HCT116 (cell line): ENCODE data around the gene UBR3. TPM values are rescaled to one million over a fixed set of nuclear protein-coding genes. Genes with fewer than 3 reads are reported as not detected.
"Not testable (repeated sequence)": the region's sequence is repeated elsewhere in the genome, so short reads cannot be mapped to it uniquely, and the experiment has no call there.

Experiments used
- ATAC-seq: fragments of 200-7000 bp; cut with Tn5 transposase; 2 replicates; pipeline ENCODE4 v1.9.1; 2020; ENCODE audit warnings: mild to moderate bottlenecking, moderate library complexity
- BruUV-seq: library from RNA; stranded (reverse); fragments of 400-500 nt; replicated peaks from 2 replicates; lab custom pipeline; 2021; lab: Mats Ljungman, UMichigan
- CTCF ChIA-PET: fragments of 300-600 bp; sonication (Branson Sonifier 250); formaldehyde crosslinking; loops from one replicate; lab custom pipeline; 2021; ENCODE audit warnings: antibody characterized with exemption; lab: Charles Lee
- POLR2A ChIA-PET: fragments of 300-600, 350-600 bp; sonication (Branson Sonifier 250); formaldehyde crosslinking; loops from one replicate; lab custom pipeline; 2021; ENCODE audit warnings: antibody characterized with exemption; lab: Charles Lee
- RAD21 ChIA-PET, 2 experiments: fragments of 300-600 bp; sonication (Branson Sonifier 250); formaldehyde crosslinking; loops; one replicate each; lab custom pipeline; 2023; ENCODE audit warnings: low total read pairs in 2 of 2; ENCODE audit not compliant: uncharacterized antibody in 2 of 2, unreplicated experiment in 2 of 2, low non-redundant PET in 1 of 2; lab: Charles Lee
- DNase-seq: peaks from one replicate; pipeline ENCODE4 v3.0.0-alpha.2; 2010; ENCODE audit warnings: low read depth, low spot score
- H2AFZ ChIP-seq: fragments of 200-600 bp; shearing (Covaris generic), sonication (generic); 2 replicates; pipeline ENCODE4 v1.6.1; 2017; ENCODE audit warnings: low read depth, mixed run types, mixed read lengths, antibody characterized with exemption, low read length; ENCODE audit not compliant: poor library complexity, severe bottlenecking
- H3K27ac ChIP-seq: 2 replicates; pipeline ENCODE4 v1.5.1; 2012; ENCODE audit warnings: low read depth, low read length
- H3K27me3 ChIP-seq: fragments of 200-600 bp; sonication (generic); 2 replicates; pipeline ENCODE4 v1.6.1; 2016; ENCODE audit warnings: mixed run types, low read length, mixed read lengths; ENCODE audit not compliant: insufficient read depth
- H3K36me3 ChIP-seq, 2 experiments: fragments of 200-500 bp in 1 of 2; fragments of 200-600 bp in 1 of 2; sonication (Bioruptor generic) in 1 of 2; sonication (generic) in 1 of 2; 2 replicates each; pipeline versions ENCODE4 v1.5.1 to v1.6.1; 2014 to 2016; ENCODE audit warnings: low read length in 2 of 2, inconsistent platforms in 1 of 2, mixed read lengths in 1 of 2, mixed run types in 1 of 2; ENCODE audit not compliant: insufficient read depth in 2 of 2, control insufficient read depth in 1 of 2
- H3K4me1 ChIP-seq, 2 experiments: fragments of 200-600 bp in 1 of 2; sonication (generic) in 1 of 2; 2 replicates each; pipeline versions ENCODE4 v1.5.1 to v1.6.1; 2012 to 2017; ENCODE audit warnings: low read length in 2 of 2, inconsistent platforms in 1 of 2, mild to moderate bottlenecking in 1 of 2, mixed read lengths in 1 of 2, mixed run types in 1 of 2, moderate library complexity in 1 of 2; ENCODE audit not compliant: insufficient read depth in 2 of 2, control insufficient read depth in 1 of 2
- H3K4me2 ChIP-seq: fragments of 200-600 bp; sonication (generic); 2 replicates; pipeline ENCODE4 v1.6.1; 2017; ENCODE audit warnings: mixed run types, low read length, mixed read lengths
- H3K4me3 ChIP-seq, 2 experiments: fragments of 200-600 bp in 1 of 2; sonication (generic) in 1 of 2; replicated peaks in 1 of 2; 2 replicates each; pipeline ENCODE4 v1.5.1; 2011 to 2016; ENCODE audit warnings: low read length in 2 of 2, control low read depth in 1 of 2, low read depth in 1 of 2, mild to moderate bottlenecking in 1 of 2, mixed read lengths in 1 of 2, mixed run types in 1 of 2
- H3K79me2 ChIP-seq: fragments of 200-600 bp; sonication (generic); 2 replicates; pipeline ENCODE4 v1.6.1; 2017; ENCODE audit warnings: mild to moderate bottlenecking, mixed run types, low read length, moderate library complexity, mixed read lengths; ENCODE audit not compliant: insufficient read depth
- H3K9ac ChIP-seq: fragments of 200-600 bp; sonication (generic); 2 replicates; pipeline ENCODE4 v1.6.1; 2016; ENCODE audit warnings: low read length, mixed read lengths
- H3K9me2 ChIP-seq: fragments of 200-600 bp; sonication (generic), shearing (Covaris generic); 2 replicates; pipeline ENCODE4 v1.6.1; 2017; ENCODE audit warnings: mixed run types, mild to moderate bottlenecking, moderate library complexity; ENCODE audit not compliant: insufficient read depth
- H3K9me3 ChIP-seq, 2 experiments: fragments of 200-500 bp in 1 of 2; fragments of 200-600 bp in 1 of 2; sonication (Bioruptor generic) in 1 of 2; sonication (generic) in 1 of 2; 2 replicates each; pipeline ENCODE4 v1.6.1; 2014 to 2017; ENCODE audit warnings: low read length in 2 of 2, mixed read lengths in 2 of 2, inconsistent platforms in 1 of 2, low read depth in 1 of 2, mild to moderate bottlenecking in 1 of 2, mixed run types in 1 of 2, moderate library complexity in 1 of 2; ENCODE audit not compliant: control insufficient read depth in 1 of 2, insufficient read depth in 1 of 2
- H4K20me1 ChIP-seq: fragments of 200-600 bp; sonication (generic), shearing (Covaris generic); 2 replicates; pipeline ENCODE4 v1.6.1; 2017; ENCODE audit warnings: mixed run types, mild to moderate bottlenecking, moderate library complexity; ENCODE audit not compliant: insufficient read depth
- CBX3 ChIP-seq: IDR thresholded peaks from 2 replicates; pipeline ENCODE4 v1.6.1; 2012; ENCODE audit warnings: low read depth
- ELF1 ChIP-seq: IDR thresholded peaks from 2 replicates; pipeline ENCODE4 v1.6.1; 2012; ENCODE audit warnings: low read depth, borderline replicate concordance
- EZH2 ChIP-seq: fragments of 200-600 bp; sonication (generic); IDR thresholded peaks from 2 replicates; pipeline ENCODE4 v1.6.1; 2017; ENCODE audit warnings: antibody characterized with exemption, mixed run types
- FOSL1 ChIP-seq: IDR thresholded peaks from 2 replicates; pipeline ENCODE4 v1.6.1; 2012; ENCODE audit warnings: low read depth
- SRF ChIP-seq: IDR thresholded peaks from 2 replicates; pipeline ENCODE4 v1.6.1; 2012; ENCODE audit warnings: low read depth
- YY1 ChIP-seq: IDR thresholded peaks from 2 replicates; pipeline ENCODE4 v1.6.1; 2011; ENCODE audit warnings: low read length, low read depth, moderate library complexity, mild to moderate bottlenecking; ENCODE audit not compliant: insufficient replicate concordance; ENCODE audit errors: extremely low read depth
- intact Hi-C: fragments of 100-400 bp; cut with micrococcal nuclease; formaldehyde crosslinking; loops from 2 replicates; pipeline ENCODE4 v1.10.0; 2022
- total RNA-seq: library from RNA; stranded (reverse); gene quantifications from one replicate; pipeline ENCODE4 v1.2.1, GENCODE V29; 2021; ENCODE audit not compliant: unreplicated experiment
- TF ChIP-seq, protein P1 (sequence below): IDR thresholded peaks from 2 replicates; pipeline ENCODE4 v1.6.1; 2012
- TF ChIP-seq, protein P2 (sequence below): IDR thresholded peaks from 2 replicates; pipeline ENCODE4 v1.6.1; 2012; ENCODE audit warnings: low read depth
- TF ChIP-seq, protein P3 (sequence below): IDR thresholded peaks from 2 replicates; pipeline ENCODE4 v1.6.1; 2011; ENCODE audit warnings: mild to moderate bottlenecking, low read length, moderate library complexity; ENCODE audit not compliant: insufficient replicate concordance; ENCODE audit errors: extremely low read depth

The UBR3 gene
- total RNA-seq, 1 experiment from 2014 or later: 29.5 TPM

DNA sequence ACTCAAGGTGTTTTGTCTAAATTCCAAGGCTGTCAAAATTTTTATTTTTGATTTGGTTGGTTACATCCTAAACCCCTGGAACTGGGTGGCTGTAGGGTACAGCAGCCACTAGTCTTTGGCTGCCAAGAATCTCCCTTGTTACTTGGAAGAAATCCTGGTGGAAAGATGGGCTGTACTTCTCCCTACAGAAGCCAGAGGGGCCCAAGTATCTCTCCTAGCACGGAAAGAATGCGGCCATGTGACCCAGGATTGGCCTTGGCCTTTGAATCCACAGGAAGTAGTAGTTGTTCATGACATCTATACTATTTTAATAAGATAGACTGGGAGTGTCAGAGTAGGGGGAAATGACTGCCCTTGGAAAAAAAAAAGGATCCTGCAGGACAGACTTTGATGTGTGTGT, 296.3 kb downstream of the UBR3 start:
- TF ChIP-seq EZH2 (no peak), ELF1 (no peak), CBX3 (no peak), YY1 (no peak), SRF (no peak), FOSL1 (no peak)
- TF ChIP-seq, protein P1, sequence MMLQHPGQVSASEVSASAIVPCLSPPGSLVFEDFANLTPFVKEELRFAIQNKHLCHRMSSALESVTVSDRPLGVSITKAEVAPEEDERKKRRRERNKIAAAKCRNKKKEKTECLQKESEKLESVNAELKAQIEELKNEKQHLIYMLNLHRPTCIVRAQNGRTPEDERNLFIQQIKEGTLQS: no peak
- TF ChIP-seq, protein P2, sequence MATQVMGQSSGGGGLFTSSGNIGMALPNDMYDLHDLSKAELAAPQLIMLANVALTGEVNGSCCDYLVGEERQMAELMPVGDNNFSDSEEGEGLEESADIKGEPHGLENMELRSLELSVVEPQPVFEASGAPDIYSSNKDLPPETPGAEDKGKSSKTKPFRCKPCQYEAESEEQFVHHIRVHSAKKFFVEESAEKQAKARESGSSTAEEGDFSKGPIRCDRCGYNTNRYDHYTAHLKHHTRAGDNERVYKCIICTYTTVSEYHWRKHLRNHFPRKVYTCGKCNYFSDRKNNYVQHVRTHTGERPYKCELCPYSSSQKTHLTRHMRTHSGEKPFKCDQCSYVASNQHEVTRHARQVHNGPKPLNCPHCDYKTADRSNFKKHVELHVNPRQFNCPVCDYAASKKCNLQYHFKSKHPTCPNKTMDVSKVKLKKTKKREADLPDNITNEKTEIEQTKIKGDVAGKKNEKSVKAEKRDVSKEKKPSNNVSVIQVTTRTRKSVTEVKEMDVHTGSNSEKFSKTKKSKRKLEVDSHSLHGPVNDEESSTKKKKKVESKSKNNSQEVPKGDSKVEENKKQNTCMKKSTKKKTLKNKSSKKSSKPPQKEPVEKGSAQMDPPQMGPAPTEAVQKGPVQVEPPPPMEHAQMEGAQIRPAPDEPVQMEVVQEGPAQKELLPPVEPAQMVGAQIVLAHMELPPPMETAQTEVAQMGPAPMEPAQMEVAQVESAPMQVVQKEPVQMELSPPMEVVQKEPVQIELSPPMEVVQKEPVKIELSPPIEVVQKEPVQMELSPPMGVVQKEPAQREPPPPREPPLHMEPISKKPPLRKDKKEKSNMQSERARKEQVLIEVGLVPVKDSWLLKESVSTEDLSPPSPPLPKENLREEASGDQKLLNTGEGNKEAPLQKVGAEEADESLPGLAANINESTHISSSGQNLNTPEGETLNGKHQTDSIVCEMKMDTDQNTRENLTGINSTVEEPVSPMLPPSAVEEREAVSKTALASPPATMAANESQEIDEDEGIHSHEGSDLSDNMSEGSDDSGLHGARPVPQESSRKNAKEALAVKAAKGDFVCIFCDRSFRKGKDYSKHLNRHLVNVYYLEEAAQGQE: no peak
- TF ChIP-seq, protein P3, sequence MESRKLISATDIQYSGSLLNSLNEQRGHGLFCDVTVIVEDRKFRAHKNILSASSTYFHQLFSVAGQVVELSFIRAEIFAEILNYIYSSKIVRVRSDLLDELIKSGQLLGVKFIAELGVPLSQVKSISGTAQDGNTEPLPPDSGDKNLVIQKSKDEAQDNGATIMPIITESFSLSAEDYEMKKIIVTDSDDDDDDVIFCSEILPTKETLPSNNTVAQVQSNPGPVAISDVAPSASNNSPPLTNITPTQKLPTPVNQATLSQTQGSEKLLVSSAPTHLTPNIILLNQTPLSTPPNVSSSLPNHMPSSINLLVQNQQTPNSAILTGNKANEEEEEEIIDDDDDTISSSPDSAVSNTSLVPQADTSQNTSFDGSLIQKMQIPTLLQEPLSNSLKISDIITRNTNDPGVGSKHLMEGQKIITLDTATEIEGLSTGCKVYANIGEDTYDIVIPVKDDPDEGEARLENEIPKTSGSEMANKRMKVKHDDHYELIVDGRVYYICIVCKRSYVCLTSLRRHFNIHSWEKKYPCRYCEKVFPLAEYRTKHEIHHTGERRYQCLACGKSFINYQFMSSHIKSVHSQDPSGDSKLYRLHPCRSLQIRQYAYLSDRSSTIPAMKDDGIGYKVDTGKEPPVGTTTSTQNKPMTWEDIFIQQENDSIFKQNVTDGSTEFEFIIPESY: no peak
- H3K27ac ChIP-seq: peak overlapping the region; percentile 25; the same call in 1 of the 2 replicates
- ChIA-PET POLR2A (no interaction called here), RAD21 (no interaction called here), CTCF (no interaction called here)
- H3K79me2 ChIP-seq: no peaks in the 10 kb centered on the region
- intact Hi-C loops: no loop called here
- H3K4me3 ChIP-seq: no peak overlapping the region
- DNase-seq (peak; percentile 7), ATAC-seq (peak; percentile 77)
- H2AFZ ChIP-seq: peak overlapping the region; percentile 39
- no peak overlapping the region for H3K9ac ChIP-seq
- no peaks in the 10 kb centered on the region for H4K20me1 ChIP-seq
- H3K27me3 ChIP-seq: no peaks in the 10 kb centered on the region
- no peaks in the 10 kb centered on the region for H3K36me3 ChIP-seq
- BruUV-seq: no TSS peak
- H3K9me2 ChIP-seq: 0 out of 2 replicates have a peak, but pooled peaks cover 6% of the 10 kb centered on the region
- H3K4me2 ChIP-seq: peak overlapping the region; percentile 48
- H3K4me1 ChIP-seq: peaks cover 13 to 35% of the 10 kb centered on the region in 2 experiments
- no peaks in the 10 kb centered on the region for H3K9me3 ChIP-seq

DNA sequence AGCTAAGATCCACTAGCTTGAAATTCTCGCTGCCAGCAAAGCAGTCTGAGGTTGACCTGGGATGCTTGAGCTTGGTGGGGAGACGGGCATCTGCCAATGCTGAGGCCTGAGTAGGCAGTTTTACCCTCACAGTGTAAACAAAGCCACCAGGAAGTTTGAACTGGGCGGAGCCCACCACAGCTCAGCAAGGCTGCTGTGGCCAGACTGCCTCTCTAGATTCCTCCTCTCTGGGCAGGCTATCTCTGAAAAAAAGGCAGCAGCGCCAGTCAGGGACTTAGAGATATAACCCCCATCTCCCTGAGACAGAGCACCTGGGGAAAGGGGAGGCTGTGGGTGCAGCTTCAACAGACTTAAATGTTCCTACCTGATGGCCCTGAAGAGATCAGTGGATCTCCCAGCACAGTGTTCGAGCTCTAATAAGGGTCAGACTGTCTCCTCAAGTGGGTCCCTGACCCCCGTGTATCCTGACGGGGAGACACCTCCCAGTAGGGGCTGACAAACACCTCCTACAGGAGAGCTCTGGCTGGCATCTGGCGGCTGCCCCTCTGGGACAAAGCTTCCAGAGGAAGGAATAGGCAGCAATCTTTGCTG, 299.0 kb downstream of the UBR3 start:
- H3K9me3 ChIP-seq, H3K79me2 ChIP-seq, H3K27ac ChIP-seq, intact Hi-C loops, H2AFZ ChIP-seq, RAD21 ChIA-PET, H3K9ac ChIP-seq, BruUV-seq, H3K4me3 ChIP-seq, DNase-seq, H3K4me2 ChIP-seq, ATAC-seq, H3K27me3 ChIP-seq, H4K20me1 ChIP-seq, CTCF ChIA-PET, H3K36me3 ChIP-seq, POLR2A ChIA-PET, H3K9me2 ChIP-seq: not testable (repeated sequence)
- H3K4me1 ChIP-seq: peaks cover 13 to 29% of the 10 kb centered on the region in 2 experiments
